Lower leg skin (tissue), 3 donors: ENCODE results near the gene GRB10.

Experiments
- POLR2A ChIP-seq, 2 donors: fragments of 450-650 bp; IDR thresholded peaks; one replicate each; pipeline ENCODE4 v1.6.1; 2016 to 2017; ENCODE audit warnings: antibody characterized with exemption in 2 of 2, mild to moderate bottlenecking in 1 of 2, moderate library complexity in 1 of 2
- TF ChIP-seq, protein P1 (sequence below), 3 donors: fragments of 450-650 bp; IDR thresholded peaks; one replicate each; pipeline ENCODE4 v1.5.1; 2016; ENCODE audit warnings: antibody characterized with exemption in 3 of 3, mild to moderate bottlenecking in 3 of 3, moderate library complexity in 2 of 3

DNA sequence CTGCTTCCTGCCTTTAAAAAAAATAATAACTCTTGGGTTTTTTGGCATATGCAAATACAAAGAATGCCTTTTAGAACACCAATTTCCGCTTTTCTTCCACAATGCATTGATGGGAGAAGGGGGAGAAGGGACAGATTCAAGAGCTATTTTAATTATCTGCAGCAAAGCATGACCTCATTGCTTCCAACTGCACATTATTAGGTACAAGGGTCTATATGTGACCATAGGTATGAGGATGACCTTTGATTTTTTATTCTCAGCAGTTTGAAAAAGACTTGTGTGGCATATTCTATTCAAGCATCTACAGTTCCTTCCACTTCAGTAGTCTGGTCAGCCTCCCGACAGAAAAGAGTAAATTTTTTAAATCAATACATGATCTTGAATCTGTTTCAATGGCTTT lies 39.7 kb downstream of the GRB10 start:
- no peak for TF ChIP-seq POLR2A (IDR thresholded peaks at IDR 0.05)
- TF ChIP-seq, protein P1, sequence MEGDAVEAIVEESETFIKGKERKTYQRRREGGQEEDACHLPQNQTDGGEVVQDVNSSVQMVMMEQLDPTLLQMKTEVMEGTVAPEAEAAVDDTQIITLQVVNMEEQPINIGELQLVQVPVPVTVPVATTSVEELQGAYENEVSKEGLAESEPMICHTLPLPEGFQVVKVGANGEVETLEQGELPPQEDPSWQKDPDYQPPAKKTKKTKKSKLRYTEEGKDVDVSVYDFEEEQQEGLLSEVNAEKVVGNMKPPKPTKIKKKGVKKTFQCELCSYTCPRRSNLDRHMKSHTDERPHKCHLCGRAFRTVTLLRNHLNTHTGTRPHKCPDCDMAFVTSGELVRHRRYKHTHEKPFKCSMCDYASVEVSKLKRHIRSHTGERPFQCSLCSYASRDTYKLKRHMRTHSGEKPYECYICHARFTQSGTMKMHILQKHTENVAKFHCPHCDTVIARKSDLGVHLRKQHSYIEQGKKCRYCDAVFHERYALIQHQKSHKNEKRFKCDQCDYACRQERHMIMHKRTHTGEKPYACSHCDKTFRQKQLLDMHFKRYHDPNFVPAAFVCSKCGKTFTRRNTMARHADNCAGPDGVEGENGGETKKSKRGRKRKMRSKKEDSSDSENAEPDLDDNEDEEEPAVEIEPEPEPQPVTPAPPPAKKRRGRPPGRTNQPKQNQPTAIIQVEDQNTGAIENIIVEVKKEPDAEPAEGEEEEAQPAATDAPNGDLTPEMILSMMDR (IDR thresholded peaks at IDR 0.05): no peak
